ENCODE data around the gene ATRNL1. TPM values are rescaled to one million over a fixed set of nuclear protein-coding genes. Genes with fewer than 3 reads are reported as not detected.
"Not testable (repeated sequence)": the region's sequence is repeated elsewhere in the genome, so short reads cannot be mapped to it uniquely, and the experiment has no call there.

ATRNL1 gene
- polyA plus RNA-seq, 1 donor from 2014 or later = 47.8 TPM

- not testable (repeated sequence) for H3K4me2 ChIP-seq (ENCODE audit: low read length); H3K9me2 ChIP-seq (ENCODE audit: insufficient read depth, low read length); H3K4me3 ChIP-seq (ENCODE audit: low read length); H3K9ac ChIP-seq (ENCODE audit: low read length); H4K20me1 ChIP-seq (ENCODE audit: insufficient read depth); H3K9me3 ChIP-seq (ENCODE audit: low read length); H3K27me3 ChIP-seq (ENCODE audit: insufficient read depth, low read depth, low read length); H3K27ac ChIP-seq (ENCODE audit: low read length); H2AFZ ChIP-seq (ENCODE audit: low read depth, low read length); H3F3A ChIP-seq (ENCODE audit: insufficient read depth, low read length, poor library complexity, severe bottlenecking); H3K36me3 ChIP-seq (ENCODE audit: insufficient read depth, low read length); H3K79me2 ChIP-seq (replicated peaks; ENCODE audit: insufficient read depth, low read length)
Measured at GRCh38 chr10:115527682-115528081, 434.5 kb downstream of the ATRNL1 start.

GRCh38 chr10:115536401-115536800 lies 443.2 kb downstream of the ATRNL1 start:
- H3K79me2 ChIP-seq (replicated peaks; ENCODE audit: insufficient read depth, low read length); H3K27me3 ChIP-seq (ENCODE audit: insufficient read depth, low read depth, low read length); H2AFZ ChIP-seq (ENCODE audit: low read depth, low read length); H4K20me1 ChIP-seq (ENCODE audit: insufficient read depth); H3K36me3 ChIP-seq (ENCODE audit: insufficient read depth, low read length); H3F3A ChIP-seq (ENCODE audit: insufficient read depth, low read length, poor library complexity, severe bottlenecking); H3K9me3 ChIP-seq (ENCODE audit: low read length); H3K4me2 ChIP-seq (ENCODE audit: low read length); H3K9me2 ChIP-seq (ENCODE audit: insufficient read depth, low read length); H3K4me3 ChIP-seq (ENCODE audit: low read length); H3K27ac ChIP-seq (ENCODE audit: low read length); H3K9ac ChIP-seq (ENCODE audit: low read length): not testable (repeated sequence)

GRCh38 chr10:115539142-115539762 lies 446.1 kb downstream of the ATRNL1 start:
- Histone ChIP-seq H3K79me2 (replicated peaks; ENCODE audit: insufficient read depth, low read length) (no peaks in the 10 kb centered on the region), H3K4me3 (ENCODE audit: low read length) (no peak overlapping the region), H3F3A (ENCODE audit: insufficient read depth, low read length, poor library complexity, severe bottlenecking) (no peaks in the 10 kb centered on the region), H3K27ac (ENCODE audit: low read length) (no peak overlapping the region), H3K36me3 (ENCODE audit: insufficient read depth, low read length) (no peaks in the 10 kb centered on the region), H2AFZ (ENCODE audit: low read depth, low read length) (no peak overlapping the region), H3K9ac (ENCODE audit: low read length) (no peak overlapping the region), H4K20me1 (ENCODE audit: insufficient read depth) (no peaks in the 10 kb centered on the region), H3K27me3 (ENCODE audit: insufficient read depth, low read depth, low read length) (no peaks in the 10 kb centered on the region), H3K9me3 (ENCODE audit: low read length) (no peaks in the 10 kb centered on the region), H3K4me2 (ENCODE audit: low read length) (no peak overlapping the region), H3K9me2 (ENCODE audit: insufficient read depth, low read length) (no peaks in the 10 kb centered on the region)
- TF ChIP-seq RAD21 (conservative IDR thresholded peaks at IDR 0.05) (no peak), MXI1 (conservative IDR thresholded peaks at IDR 0.05; ENCODE audit: poor library complexity, severe bottlenecking) (no peak), TAF1 (IDR thresholded peaks at IDR 0.05; ENCODE audit: low read depth) (no peak), REST (IDR thresholded peaks at IDR 0.05; ENCODE audit: borderline replicate concordance) (no peak), EP300 (conservative IDR thresholded peaks at IDR 0.05; ENCODE audit: poor library complexity, severe bottlenecking) (no peak), SMC3 (conservative IDR thresholded peaks at IDR 0.05; ENCODE audit: poor library complexity) (no peak), POLR2AphosphoS5 (IDR thresholded peaks at IDR 0.05) (no peak), EZH2 (IDR thresholded peaks at IDR 0.05; ENCODE audit: borderline replicate concordance, insufficient read depth, low read length, poor library complexity, severe bottlenecking) (no peak)
